ENCODE results near the gene LNX2.

Gene LNX2

DNA sequence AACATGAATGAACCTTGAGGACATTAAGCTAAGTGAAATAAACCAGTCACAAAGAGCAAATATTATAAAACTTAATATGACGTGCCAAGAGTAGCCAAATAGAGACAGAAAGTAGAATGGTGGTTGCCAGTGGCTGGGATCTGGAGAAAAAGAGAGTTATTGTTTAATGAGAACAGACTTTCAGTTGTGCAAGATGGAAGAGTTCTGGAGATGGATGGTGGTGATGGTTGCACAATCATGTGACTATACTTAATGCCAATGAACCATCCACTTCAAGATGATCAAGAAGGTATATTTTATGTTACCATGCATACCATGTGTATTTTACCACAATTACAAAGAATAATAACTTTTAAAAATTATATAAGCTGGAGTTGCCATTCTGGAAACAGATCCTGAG lies 104.2 kb downstream of the LNX2 start:
- DNase-seq (ENCODE audit: extremely low read depth in 1 of 2, low read depth in 1 of 2) = no peak

DNA sequence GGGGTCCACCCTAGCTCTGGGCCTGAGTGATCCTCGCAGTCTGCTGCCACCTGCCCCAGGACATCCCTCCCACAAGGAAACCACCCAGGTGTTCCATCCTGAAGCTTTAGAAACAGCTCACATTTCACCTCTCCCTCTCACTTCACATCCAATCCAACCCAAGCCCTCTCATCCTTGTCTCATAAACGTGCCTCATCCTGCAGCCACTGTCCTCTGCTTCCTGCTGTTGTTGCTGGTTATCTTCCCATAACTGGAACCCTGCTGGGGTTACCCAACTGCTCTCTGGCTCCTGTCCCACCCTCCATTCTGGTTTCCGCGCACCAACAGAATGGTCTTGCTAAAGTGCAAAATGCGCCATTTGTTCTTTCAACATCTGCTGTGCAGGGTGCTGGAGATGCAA lies 110.2 kb downstream of the LNX2 start:
- no peak for DNase-seq (ENCODE audit: extremely low read depth in 1 of 2, low read depth in 1 of 2)

DNA sequence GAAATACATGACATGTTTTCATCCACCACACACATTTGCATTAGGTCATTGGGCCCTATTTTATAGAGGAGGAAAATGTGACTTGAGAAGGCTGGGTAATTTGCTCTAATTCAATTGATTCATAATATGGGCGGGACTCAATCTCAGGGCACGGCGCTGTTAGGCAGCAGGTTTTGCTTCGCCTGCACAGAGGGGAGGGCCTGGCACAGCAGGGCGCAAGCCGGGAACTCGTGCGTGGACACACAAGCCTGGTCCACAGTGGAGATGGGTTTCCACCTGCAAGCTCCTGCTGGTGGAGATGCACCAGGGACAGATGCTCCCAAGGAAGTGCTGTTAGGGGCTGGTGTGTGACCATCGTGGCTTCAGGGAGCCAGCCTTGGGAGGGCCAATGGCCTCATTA lies 111.5 kb downstream of the LNX2 start:
- DNase-seq (ENCODE audit: extremely low read depth in 1 of 2, low read depth in 1 of 2) = no peak

GRCh38 chr13:27505792-27506191 lies 114.5 kb downstream of the LNX2 start:
- DNase-seq (ENCODE audit: extremely low read depth in 1 of 2, low read depth in 1 of 2) = no peak

- DNase-seq (ENCODE audit: extremely low read depth in 1 of 2, low read depth in 1 of 2) = no peak
These were observed 115.5 kb downstream of the LNX2 start for GRCh38 chr13:27504868-27505194.

DNA sequence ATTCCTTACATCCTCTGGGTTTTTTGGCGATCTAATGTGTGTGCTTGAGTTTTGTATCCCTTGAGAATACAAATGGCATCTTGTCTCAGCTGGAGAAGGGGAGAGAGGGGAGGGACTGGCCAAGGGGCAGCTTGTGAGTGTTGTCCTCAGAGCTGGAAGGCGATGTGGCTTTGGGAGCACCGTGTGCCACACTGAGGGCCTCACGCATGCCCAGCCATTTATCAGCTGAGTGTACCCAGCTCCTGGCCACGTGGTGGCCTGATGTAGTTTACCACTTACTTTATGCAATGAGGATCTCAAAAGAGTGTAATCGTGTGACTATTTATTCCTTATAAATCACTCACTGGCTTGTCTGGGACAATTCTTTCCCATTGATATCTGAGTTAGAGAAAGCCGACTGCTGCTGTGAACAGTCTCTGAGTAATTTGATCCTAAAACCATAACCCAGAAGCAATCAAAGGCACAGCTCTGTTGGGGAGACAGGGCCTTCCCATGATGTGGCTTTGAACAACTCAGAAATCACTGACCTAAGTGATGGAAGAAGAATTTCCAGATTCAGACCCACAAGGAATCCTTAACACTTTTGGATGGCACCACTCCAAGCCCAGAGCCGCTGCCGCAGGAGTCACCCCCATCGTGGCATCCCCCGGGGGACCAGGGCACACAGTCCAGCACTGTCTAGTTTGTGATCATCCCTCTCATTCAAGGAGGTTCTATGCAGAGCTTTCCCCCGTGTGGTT lies 116.0 kb downstream of the LNX2 start:
- no peak for DNase-seq (ENCODE audit: extremely low read depth in 1 of 2, low read depth in 1 of 2)

- no peak for DNase-seq (ENCODE audit: extremely low read depth in 1 of 2, low read depth in 1 of 2)
These were observed 119.4 kb downstream of the LNX2 start for GRCh38 chr13:27500806-27501534.

- DNase-seq (ENCODE audit: extremely low read depth in 1 of 2, low read depth in 1 of 2) = no peak
These were observed 122.6 kb downstream of the LNX2 start for GRCh38 chr13:27497563-27498230.

GRCh38 chr13:27496536-27497273 lies 123.6 kb downstream of the LNX2 start:
- DNase-seq (ENCODE audit: extremely low read depth in 1 of 2, low read depth in 1 of 2) = no peak

GRCh38 chr13:27496006-27496405 lies 124.3 kb downstream of the LNX2 start:
- DNase-seq (ENCODE audit: extremely low read depth in 1 of 2, low read depth in 1 of 2) = no peak

All from activated CD8-positive, alpha-beta memory T cell treated with anti-CD3 and anti-CD28 coated beads for 1 hour (primary cell).